BJ (cell line): ENCODE measurements around the gene GPR158. TPM values are rescaled to one million over a fixed set of nuclear protein-coding genes. Genes with fewer than 3 reads are reported as not detected.

Experiments
- CTCF ChIA-PET: fragments of 350-600 bp; formaldehyde crosslinking; extraction: SDS; loops from one replicate; lab custom pipeline; 2021; ENCODE audit warnings: antibody characterized with exemption, inconsistent platforms; lab: Yijun Ruan, JAX
- POLR2A ChIA-PET: fragments of 300-600 bp; sonication (Branson Sonifier 250); formaldehyde crosslinking; extraction: SDS; loops from one replicate; lab custom pipeline; 2021; ENCODE audit warnings: antibody characterized with exemption; lab: Charles Lee
- DNase-seq: peaks from one replicate; pipeline ENCODE4 v3.0.0-alpha.2; 2011; ENCODE audit warnings: low read depth
- H3K27me3 ChIP-seq: 2 replicates; pipeline ENCODE4 v1.6.0; 2011; ENCODE audit warnings: low read length; ENCODE audit not compliant: control insufficient read depth, insufficient read depth
- H3K36me3 ChIP-seq: 2 replicates; pipeline ENCODE4 v1.5.1; 2011; ENCODE audit warnings: low read length; ENCODE audit not compliant: control insufficient read depth, insufficient read depth
- H3K4me3 ChIP-seq: 2 replicates; pipeline ENCODE4 v1.5.1; 2011; ENCODE audit warnings: low read depth, mild to moderate bottlenecking, control low read depth, low read length
- CTCF ChIP-seq: IDR thresholded peaks from 2 replicates; pipeline ENCODE4 v1.5.1; 2011; ENCODE audit warnings: low read depth, mild to moderate bottlenecking, control low read depth, inconsistent platforms, low read length, moderate library complexity; ENCODE audit not compliant: insufficient read depth
- polyA plus RNA-seq: library from polyadenylated mRNA; depleted of rRNA; stranded (reverse); fragments of >200 nt; gene quantifications from 2 replicates; pipeline ENCODE4 v1.2.3, GENCODE V29; 2011; rRNA removed
- small RNA-seq: library from RNA; depleted of rRNA; stranded (forward); fragments of <200 nt; gene quantifications from one replicate; pipeline ENCODE3, GENCODE V24; 2012; ENCODE audit warnings: low replicate concordance, low read depth; ENCODE audit not compliant: insufficient read length

The GPR158 gene
- polyA plus RNA-seq, 1 experiment = 0.01 TPM

GRCh38 chr10:25639646-25640045, 464.8 kb downstream of the GPR158 start:
- TF ChIP-seq CTCF = no peak
- CTCF ChIA-PET = no interaction called here
- Histone ChIP-seq H3K27me3 (no peaks in the 10 kb centered on the region), H3K4me3 (no peak overlapping the region), H3K36me3 (no peaks in the 10 kb centered on the region)
- POLR2A ChIA-PET = no interaction called here
- no peak for DNase-seq

- no peak overlapping the region for H3K4me3 ChIP-seq
- DNase-seq = no peak
- ChIA-PET CTCF (no interaction called here), POLR2A (no interaction called here)
- no peaks in the 10 kb centered on the region for H3K36me3 ChIP-seq
- H3K27me3 ChIP-seq = no peaks in the 10 kb centered on the region
- TF ChIP-seq CTCF = no peak
These were observed 466.8 kb downstream of the GPR158 start for GRCh38 chr10:25641595-25641994.

- TF ChIP-seq CTCF = no peak
- H3K36me3 ChIP-seq = no peaks in the 10 kb centered on the region
- ChIA-PET CTCF (no interaction called here), POLR2A (no interaction called here)
- no peaks in the 10 kb centered on the region for H3K27me3 ChIP-seq
- H3K4me3 ChIP-seq = no peak overlapping the region
- DNase-seq = no peak
These were observed 467.9 kb downstream of the GPR158 start for GRCh38 chr10:25642721-25643120.

GRCh38 chr10:25646371-25646770, 471.6 kb downstream of the GPR158 start:
- CTCF ChIA-PET = no interaction called here
- no peak for TF ChIP-seq CTCF

GRCh38 chr10:25651534-25651933, 476.7 kb downstream of the GPR158 start:
- H3K4me3 ChIP-seq = no peak overlapping the region
- CTCF ChIA-PET = no interaction called here
- POLR2A ChIA-PET = no interaction called here
- no peaks in the 10 kb centered on the region for H3K36me3 ChIP-seq
- no peak for DNase-seq
- no peak for TF ChIP-seq CTCF
- no peaks in the 10 kb centered on the region for H3K27me3 ChIP-seq

More at GRCh38 chr10:25646371-25646770, 471.6 kb downstream of the GPR158 start:
- Histone ChIP-seq H3K4me3 (no peak overlapping the region), H3K27me3 (no peaks in the 10 kb centered on the region), H3K36me3 (no peaks in the 10 kb centered on the region)
- DNase-seq = no peak
- POLR2A ChIA-PET = no interaction called here

Small RNA genes within 50 kb of the gene (small RNA-seq; reads per million reads assigned to genes)
- gene RN7SKP220 = not detected

Other genes starting within 250 kb of the GPR158 start
- gene PRTFDC1, start 222.4 kb upstream of the GPR158 start, polyA plus RNA-seq = 8.1 and 18.6 TPM in 2 replicates
- gene ENKUR, start 158.8 kb upstream of the GPR158 start, polyA plus RNA-seq = 0.06 TPM in 1 of 2 replicates, not detected in the other
- gene THNSL1, start 158.4 kb upstream of the GPR158 start, polyA plus RNA-seq = 0.78 and 1.9 TPM in 2 replicates